Heart left ventricle (tissue), 16 donors: ENCODE results near the gene UQCC2. TPM values are rescaled to one million over a fixed set of nuclear protein-coding genes. Genes with fewer than 3 reads are reported as not detected.

Experiments used
- ATAC-seq, 4 donors: fragments of 200-7000 bp; cut with Tn5 transposase; one replicate each; pipeline ENCODE4 v1.9.1; 2020 to 2022; ENCODE audit warnings: moderate library complexity in 4 of 4, mild to moderate bottlenecking in 3 of 4, moderate number of reproducible peaks in 1 of 4
- DNase-seq, 5 donors: peaks; one replicate each; pipeline ENCODE4 v3.0.0-alpha.2; 2020
- H3K27ac ChIP-seq, 12 donors: fragments of 200-600 bp; sonication (generic) in 4 of 12; one replicate each; pipeline versions ENCODE4 v1.5.0 to v1.8.0; 2016 to 2022; ENCODE audit warnings: mild to moderate bottlenecking in 2 of 12
- H3K27me3 ChIP-seq, 9 donors: fragments of 200-600 bp; sonication (generic) in 2 of 9; one replicate each; pipeline versions ENCODE4 v1.5.1 to v1.8.0; 2016 to 2022; ENCODE audit warnings: mild to moderate bottlenecking in 3 of 9
- H3K36me3 ChIP-seq, 9 donors: fragments of 200-600 bp; sonication (generic) in 2 of 9; one replicate each; pipeline versions ENCODE4 v1.5.0 to v1.8.0; 2018 to 2022; ENCODE audit warnings: mild to moderate bottlenecking in 2 of 9
- H3K4me1 ChIP-seq, 12 donors: fragments of 200-600 bp; sonication (generic) in 4 of 12; one replicate each; pipeline versions ENCODE4 v1.5.0 to v1.8.0; 2016 to 2022; ENCODE audit warnings: mild to moderate bottlenecking in 3 of 12
- H3K4me3 ChIP-seq, 12 donors: fragments of 200-600 bp; sonication (generic) in 4 of 12; one replicate each; pipeline versions ENCODE4 v1.5.0 to v1.8.0; 2017 to 2022; ENCODE audit warnings: mild to moderate bottlenecking in 9 of 12, moderate library complexity in 4 of 12
- H3K9me3 ChIP-seq, 12 donors: fragments of 200-600 bp; sonication (generic) in 4 of 12; one replicate each; pipeline versions ENCODE4 v1.5.0 to v1.8.0; 2016 to 2022; ENCODE audit warnings: mild to moderate bottlenecking in 1 of 12
- POLR2A ChIP-seq, 2 donors: fragments of 450-650 bp; IDR thresholded peaks; one replicate each; pipeline ENCODE4 v1.6.1; 2017; ENCODE audit warnings: antibody characterized with exemption in 2 of 2, mild to moderate bottlenecking in 2 of 2, moderate library complexity in 2 of 2
- WGBS, 4 donors: extraction: QIAGEN DNeasy Blood & Tissue Kit in 2 of 4; methylation state at CpG; one replicate each; pipeline versions ENCODE4 v1.1.5 to v1.1.7; 2013 to 2018; 5-methylcytosine and 5-hydroxymethylcytosine counted together
- intact Hi-C, 10 donors: fragments of 100-400 bp; cut with DNase I; formaldehyde crosslinking; loops; one replicate each; pipeline versions ENCODE4 v1.11.1 to v1.14.2; 2022
- polyA plus RNA-seq, 2 donors: library from polyadenylated mRNA; stranded (reverse); fragments of 200-250 nt; gene quantifications; one replicate each; pipeline ENCODE4 v1.2.3, GENCODE V29; 2013
- total RNA-seq, 9 donors: library from RNA; depleted of rRNA in 2 of 9; stranded (reverse); fragments of >200 nt in 2 of 9; fragmentation: NEBNext Ultra II Directional in 3 of 9; extraction: Animal tissue kit (Norgen Biotek cat#: 25700) in 3 of 9; gene quantifications; one replicate each; pipeline versions ENCODE4 v1.1.0 to v1.2.4, GENCODE V29; 2016 to 2023
- TF ChIP-seq, protein P1 (sequence below), 12 donors: fragments of 200-600 bp; sonication (generic) in 4 of 12; IDR thresholded peaks; one replicate each; pipeline versions ENCODE4 v1.5.0 to v1.8.0; 2018 to 2022; ENCODE audit warnings: antibody characterized with exemption in 12 of 12, mild to moderate bottlenecking in 5 of 12
- donor health status: ischemic (EF 13 %, LVEDD 7.1; RV severe dilation, severe dysfunction).
- donor health status: healthy with polysubstance abuse.
- donor health status: DM: no; HTN: yes; CAD: no.
- donor health status: DM: no; HTN: no; CAD: no.
- donor health status: ischemic (EF 25% LVEDD 6.9; RV normal size, moderate dysfunction).
- donor health status: ischemic (EF 25% LVEDD 5.7; RV mildly dilated, moderate dysfunction).
- donor health status: healthy.
- donor health status: DM: yes; HTN: yes; CAD: no.
- donor health status: ischemic (EF 35%, LVEDD 5.7; RV mildly dilated, moderate dysfunction).
- donor health status: nonischemic (EF 11% LVEDD 7.7; RV severe dilation, severe dysfunction).
- donor health status: DM: yes; HTN: yes; CAD: no.
- donor health status: PGD.
- donor health status: ischemic (EF 29% LVEDD 5.4; RV normal size, mild dysfunction).
- donor health status: nonischemic (EF 23%, LVEDD 6.1; RV moderate dilation, normal function).

Gene UQCC2
- total and polyA plus RNA-seq, 11 donors: 88.5 to 496 (median 195) TPM

DNA sequence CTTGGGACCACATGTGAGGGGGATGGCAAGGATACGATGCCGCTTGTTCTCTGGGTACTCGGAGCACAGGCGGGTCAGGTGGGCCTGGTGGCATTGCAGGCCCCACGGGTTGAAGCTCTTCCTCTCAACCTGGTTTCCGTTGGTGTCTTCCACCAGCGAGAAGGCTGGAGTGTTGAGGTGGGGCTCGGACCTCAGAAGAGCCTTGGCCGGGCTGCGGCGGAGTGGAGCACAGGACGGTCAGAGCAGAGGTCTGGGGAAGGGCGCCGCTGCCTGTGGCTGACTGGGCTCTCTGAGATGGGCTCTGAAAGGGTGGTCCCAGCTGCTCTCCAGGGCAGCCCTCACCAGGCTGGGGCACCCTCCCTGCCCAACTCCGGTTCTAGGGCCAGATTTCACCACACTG is 15.2 kb upstream of the UQCC2 start:
- peaks cover 3 to 68% (median 32%) of the 10 kb centered on the region in 12 donors for H3K4me1 ChIP-seq
- H3K4me3 ChIP-seq: no peak overlapping the region
- H3K27me3 ChIP-seq: peaks cover 0 to 9% (median 0%) of the 10 kb centered on the region in 9 donors
- ATAC-seq (no peak), DNase-seq (no peak)
- H3K9me3 ChIP-seq: no peaks in the 10 kb centered on the region
- WGBS, 4 donors: 87 to 96% (median 94%) methylated on average over 11 to 15 of the region's 15 CpGs
- intact Hi-C loops: loop anchor here in 1 of 10 donors (5.0 kb wide), 1 partner anchor 36 kb away; no protein-coding TSS in a partner anchor
- peaks cover 0 to 28% (median 0%) of the 10 kb centered on the region in 9 donors for H3K36me3 ChIP-seq
- TF ChIP-seq POLR2A (IDR thresholded peaks at IDR 0.05): no peak
- TF ChIP-seq, protein P1, sequence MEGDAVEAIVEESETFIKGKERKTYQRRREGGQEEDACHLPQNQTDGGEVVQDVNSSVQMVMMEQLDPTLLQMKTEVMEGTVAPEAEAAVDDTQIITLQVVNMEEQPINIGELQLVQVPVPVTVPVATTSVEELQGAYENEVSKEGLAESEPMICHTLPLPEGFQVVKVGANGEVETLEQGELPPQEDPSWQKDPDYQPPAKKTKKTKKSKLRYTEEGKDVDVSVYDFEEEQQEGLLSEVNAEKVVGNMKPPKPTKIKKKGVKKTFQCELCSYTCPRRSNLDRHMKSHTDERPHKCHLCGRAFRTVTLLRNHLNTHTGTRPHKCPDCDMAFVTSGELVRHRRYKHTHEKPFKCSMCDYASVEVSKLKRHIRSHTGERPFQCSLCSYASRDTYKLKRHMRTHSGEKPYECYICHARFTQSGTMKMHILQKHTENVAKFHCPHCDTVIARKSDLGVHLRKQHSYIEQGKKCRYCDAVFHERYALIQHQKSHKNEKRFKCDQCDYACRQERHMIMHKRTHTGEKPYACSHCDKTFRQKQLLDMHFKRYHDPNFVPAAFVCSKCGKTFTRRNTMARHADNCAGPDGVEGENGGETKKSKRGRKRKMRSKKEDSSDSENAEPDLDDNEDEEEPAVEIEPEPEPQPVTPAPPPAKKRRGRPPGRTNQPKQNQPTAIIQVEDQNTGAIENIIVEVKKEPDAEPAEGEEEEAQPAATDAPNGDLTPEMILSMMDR (IDR thresholded peaks at IDR 0.05): no peak
- peak overlapping the region; percentile 15 to 91 (median 80) for H3K27ac ChIP-seq

DNA sequence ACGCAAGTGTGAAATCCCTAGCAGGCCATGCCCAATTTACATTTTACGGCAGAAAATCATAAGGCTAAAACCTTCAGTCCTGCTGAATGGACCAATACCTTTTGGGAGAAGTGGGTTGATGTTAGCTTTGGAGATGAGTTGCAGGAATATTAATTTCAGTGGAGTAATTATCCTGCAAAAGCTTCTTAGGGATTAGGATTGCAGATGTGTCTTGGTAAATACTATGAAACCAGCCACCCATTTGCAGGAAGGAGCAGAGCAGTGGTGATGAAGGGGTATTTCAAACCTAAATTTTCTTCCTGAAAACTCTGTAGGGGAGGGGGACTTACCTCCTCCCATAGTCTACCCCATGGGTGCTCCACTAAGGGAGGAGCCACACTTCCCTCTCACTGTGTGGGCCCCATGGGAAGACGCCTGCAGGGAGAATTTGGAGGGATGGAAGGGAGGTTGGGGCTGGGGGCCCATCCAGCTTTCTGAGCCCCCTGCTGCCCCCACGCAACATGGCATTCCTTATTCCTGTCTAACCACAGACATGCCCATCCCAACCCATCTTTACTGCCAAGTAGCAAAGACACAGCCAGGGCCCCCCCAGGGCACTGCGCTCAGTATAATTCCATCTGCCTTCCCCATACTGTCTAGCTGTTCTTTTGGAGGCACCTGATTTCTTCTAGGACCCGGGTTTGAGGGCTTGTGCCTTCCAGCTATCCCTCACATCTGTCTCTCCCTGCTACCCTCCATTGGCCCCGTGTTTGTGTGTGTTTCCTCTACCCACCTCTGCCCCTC is 14.6 kb upstream of the UQCC2 start:
- Histone ChIP-seq H3K27me3 (peaks cover 0 to 9% (median 0%) of the 10 kb centered on the region in 9 donors), H3K9me3 (no peaks in the 10 kb centered on the region), H3K4me1 (peaks cover 3 to 65% (median 26%) of the 10 kb centered on the region in 12 donors), H3K27ac (peak overlapping the region in 5 of 12 donors; percentile 51 to 91 (median 85)), H3K36me3 (peaks cover 0 to 34% (median 0%) of the 10 kb centered on the region in 9 donors), H3K4me3 (no peak overlapping the region)
- DNase-seq (no peak), ATAC-seq (no peak)
- intact Hi-C loops: loop anchor here in 1 of 10 donors (5.0 kb wide), 1 partner anchor 36 kb away; no protein-coding TSS in a partner anchor
- no peak for TF ChIP-seq POLR2A (IDR thresholded peaks at IDR 0.05)
- TF ChIP-seq, protein P1 (IDR thresholded peaks at IDR 0.05): no peak
- 88 to 93% (median 92%) methylated on average over 6 to 7 of the region's 7 CpGs for WGBS, 4 donors

DNA sequence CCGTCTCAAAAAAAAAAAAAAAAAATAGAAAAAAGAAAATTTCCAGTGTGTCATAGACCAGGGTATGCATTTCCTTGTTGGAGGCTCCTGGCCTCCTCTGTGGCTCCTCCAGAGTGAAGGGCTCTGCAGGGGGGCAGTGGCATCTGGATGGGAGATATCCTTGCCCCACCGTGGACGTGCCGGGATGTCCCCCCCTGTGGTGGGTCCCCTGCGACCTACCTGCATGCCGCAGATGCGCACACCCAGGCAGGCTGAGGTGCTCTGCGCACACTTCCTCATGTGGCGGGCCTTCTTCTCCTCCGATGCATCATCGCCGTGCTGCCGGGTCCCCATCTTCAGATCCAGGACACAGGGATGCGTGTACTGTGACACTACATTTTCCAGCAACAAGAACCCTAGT is 13.7 kb upstream of the UQCC2 start:
- Histone ChIP-seq H3K36me3 (peaks cover 0 to 39% (median 0%) of the 10 kb centered on the region in 9 donors), H3K27ac (peak overlapping the region in 1 of 12 donors; percentile 22), H3K4me1 (peaks cover 3 to 57% (median 23%) of the 10 kb centered on the region in 12 donors), H3K4me3 (no peak overlapping the region), H3K9me3 (no peaks in the 10 kb centered on the region), H3K27me3 (peaks cover 0 to 9% (median 0%) of the 10 kb centered on the region in 9 donors)
- WGBS, 4 donors: 91 to 95% (median 92%) methylated on average over 13 to 14 of the region's 14 CpGs
- ATAC-seq: no peak
- TF ChIP-seq POLR2A (IDR thresholded peaks at IDR 0.05): no peak
- TF ChIP-seq, protein P1 (IDR thresholded peaks at IDR 0.05): no peak
- no peak for DNase-seq
- intact Hi-C loops: loop anchor here in 1 of 10 donors (5.0 kb wide), 1 partner anchor 37 kb away; no protein-coding TSS in a partner anchor
